Prostate gland (tissue), 2 donors: ENCODE measurements around the gene GALNTL6.

Source experiments
- CTCF ChIP-seq, 4 experiments: fragments of 200-600 bp in 2 of 4; fragments of 450-650 bp in 2 of 4; sonication (generic) in 2 of 4; IDR thresholded peaks; 1 replicate in 3 of 4; 2 replicates in 1 of 4; pipeline ENCODE4 v1.5.1; 2016 to 2019; ENCODE audit warnings: antibody characterized with exemption in 4 of 4, mild to moderate bottlenecking in 2 of 4, moderate library complexity in 2 of 4
- POLR2A ChIP-seq: fragments of 450-650 bp; IDR thresholded peaks from one replicate; pipeline ENCODE4 v1.6.1; 2016; ENCODE audit warnings: antibody characterized with exemption, mild to moderate bottlenecking

DNA sequence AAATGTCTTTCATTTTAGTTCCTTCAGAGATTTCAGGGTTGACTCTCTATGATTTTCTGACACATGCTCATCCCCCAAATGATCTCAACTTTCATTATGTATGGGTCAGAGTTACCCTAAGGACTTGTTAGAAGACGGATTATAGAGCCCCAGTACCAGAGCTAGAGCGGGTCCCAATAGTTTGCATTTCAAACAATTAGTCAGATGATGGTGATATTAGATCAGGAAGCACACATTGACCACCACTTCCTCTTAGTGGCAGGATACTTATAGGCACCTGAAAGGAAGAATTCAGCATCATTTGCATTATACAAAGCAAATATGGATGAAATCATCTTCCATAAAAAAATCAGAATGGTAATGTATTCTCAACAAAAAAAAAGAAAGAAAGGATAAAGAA is 106.1 kb downstream of the GALNTL6 start:
- no peak for TF ChIP-seq CTCF (IDR thresholded peaks at IDR 0.05)
- TF ChIP-seq POLR2A = no peak
